HEK293T (cell line): ENCODE results near the gene SYT5.

Experiments
- BHLHE40 ChIP-seq: fragments of 450-650 bp; IDR thresholded peaks from 2 replicates; pipeline ENCODE4 v1.6.1; 2016; ENCODE audit warnings: mild to moderate bottlenecking, moderate library complexity, borderline replicate concordance
- LEF1 ChIP-seq: fragments of 450-650 bp; IDR thresholded peaks from 2 replicates; pipeline ENCODE4 v1.6.1; 2017; ENCODE audit warnings: mild to moderate bottlenecking, borderline replicate concordance
- NFRKB ChIP-seq: fragments of 450-650 bp; IDR thresholded peaks from 2 replicates; pipeline ENCODE4 v1.6.1; 2016; ENCODE audit warnings: mild to moderate bottlenecking, moderate library complexity
- SUZ12 ChIP-seq: fragments of 450-650 bp; IDR thresholded peaks from 2 replicates; pipeline ENCODE4 v1.6.1; 2016; ENCODE audit warnings: mild to moderate bottlenecking
- ZNF384 ChIP-seq: fragments of 450-650 bp; IDR thresholded peaks from 2 replicates; pipeline ENCODE4 v1.6.1; 2016

DNA sequence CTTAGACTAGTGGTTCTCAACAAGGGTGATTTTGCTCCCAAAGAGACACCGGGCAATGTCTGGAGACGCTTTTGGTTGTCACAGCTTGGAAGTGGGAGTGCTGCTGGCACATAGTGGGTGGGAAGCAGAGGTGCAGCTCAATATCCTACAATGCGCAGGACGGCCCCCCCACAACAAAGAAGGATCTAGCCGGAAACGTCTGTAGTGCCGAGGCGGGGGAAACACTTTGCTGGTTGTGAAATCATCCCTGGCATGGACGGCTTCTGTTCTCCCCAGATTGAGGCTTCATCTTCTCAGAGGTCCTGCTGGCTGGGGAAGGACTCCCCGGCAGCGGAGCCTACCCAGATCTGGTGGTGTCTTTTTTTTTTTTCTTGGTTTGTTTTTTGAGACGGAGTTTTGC, 13.4 kb upstream of the SYT5 start:
- TF ChIP-seq ZNF384 (no peak), SUZ12 (no peak), BHLHE40 (no peak), LEF1 (no peak), NFRKB (no peak)
